ENCODE measurements around the gene CADM1.

DNA sequence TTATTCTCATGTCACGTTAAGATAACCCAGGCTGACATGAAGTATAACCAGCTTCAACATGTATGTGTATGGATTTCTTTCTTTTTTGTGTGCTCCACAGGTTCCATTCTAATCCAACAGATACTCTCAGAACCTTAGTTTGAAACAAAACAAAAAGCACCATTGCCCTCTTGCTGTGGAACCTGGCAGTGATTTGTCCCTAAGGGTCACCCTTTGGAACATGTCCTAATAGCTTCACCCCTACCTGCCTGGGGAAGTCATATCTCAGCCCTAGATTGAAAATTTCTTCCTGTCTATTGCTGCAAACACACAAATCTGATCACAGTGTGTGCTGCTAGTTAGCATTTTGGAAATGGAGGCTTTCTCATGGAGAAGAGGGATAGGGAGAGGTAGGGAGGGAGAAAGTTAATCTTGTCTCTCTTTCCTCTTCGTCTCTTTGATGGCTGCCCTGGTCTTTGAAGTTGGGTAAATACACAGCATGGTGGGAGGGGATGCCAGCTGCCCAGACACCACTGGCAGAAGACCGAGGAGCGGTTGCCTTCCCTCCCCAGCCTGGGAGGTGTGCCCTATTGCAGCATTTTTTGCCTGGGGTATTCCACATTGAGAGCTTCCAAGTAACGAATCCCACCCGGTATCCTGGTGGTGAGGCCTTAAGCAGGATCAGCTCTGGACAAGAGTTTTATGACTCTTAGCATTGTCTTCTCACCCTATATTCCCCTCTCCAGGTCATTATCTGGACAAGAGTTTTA, 11.6 kb upstream of the CADM1 start:
- TF ChIP-seq, protein P1, sequence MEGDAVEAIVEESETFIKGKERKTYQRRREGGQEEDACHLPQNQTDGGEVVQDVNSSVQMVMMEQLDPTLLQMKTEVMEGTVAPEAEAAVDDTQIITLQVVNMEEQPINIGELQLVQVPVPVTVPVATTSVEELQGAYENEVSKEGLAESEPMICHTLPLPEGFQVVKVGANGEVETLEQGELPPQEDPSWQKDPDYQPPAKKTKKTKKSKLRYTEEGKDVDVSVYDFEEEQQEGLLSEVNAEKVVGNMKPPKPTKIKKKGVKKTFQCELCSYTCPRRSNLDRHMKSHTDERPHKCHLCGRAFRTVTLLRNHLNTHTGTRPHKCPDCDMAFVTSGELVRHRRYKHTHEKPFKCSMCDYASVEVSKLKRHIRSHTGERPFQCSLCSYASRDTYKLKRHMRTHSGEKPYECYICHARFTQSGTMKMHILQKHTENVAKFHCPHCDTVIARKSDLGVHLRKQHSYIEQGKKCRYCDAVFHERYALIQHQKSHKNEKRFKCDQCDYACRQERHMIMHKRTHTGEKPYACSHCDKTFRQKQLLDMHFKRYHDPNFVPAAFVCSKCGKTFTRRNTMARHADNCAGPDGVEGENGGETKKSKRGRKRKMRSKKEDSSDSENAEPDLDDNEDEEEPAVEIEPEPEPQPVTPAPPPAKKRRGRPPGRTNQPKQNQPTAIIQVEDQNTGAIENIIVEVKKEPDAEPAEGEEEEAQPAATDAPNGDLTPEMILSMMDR (conservative IDR thresholded peaks at IDR 0.05 in 1 of 2, IDR thresholded peaks at IDR 0.05 in 1 of 2; ENCODE audit: low read depth in 1 of 2, low read length in 2 of 2): no peak
- no peak for TF ChIP-seq EZH2 (IDR thresholded peaks at IDR 0.05; ENCODE audit: low read length, missing control alignments)
